NCI-H774 (cell line): Measurements from ENCODE around the gene CD200R1L.

Experiments
- DNase-seq: peaks from one replicate; lab custom pipeline; 2025; lab: John Stamatoyannopoulos, UW

CD200R1L gene

GRCh38 chr3:112818289-112818688, 28.4 kb downstream of the CD200R1L start:
- no peak for DNase-seq

- no peak for DNase-seq
Observed at GRCh38 chr3:112817797-112818196, 28.9 kb downstream of the CD200R1L start.

- DNase-seq, result no peak
Observed at GRCh38 chr3:112817271-112817670, 29.4 kb downstream of the CD200R1L start.

- DNase-seq, result no peak
Observed at GRCh38 chr3:112815981-112816380, 30.7 kb downstream of the CD200R1L start.

- DNase-seq, result no peak
Observed at GRCh38 chr3:112814266-112814665, 32.4 kb downstream of the CD200R1L start.

- no peak for DNase-seq
Observed at GRCh38 chr3:112813723-112814171, 32.9 kb downstream of the CD200R1L start.

GRCh38 chr3:112813016-112813415, 33.6 kb downstream of the CD200R1L start:
- DNase-seq, result no peak

- DNase-seq, result no peak
Observed at GRCh38 chr3:112811917-112812660, 34.6 kb downstream of the CD200R1L start.

GRCh38 chr3:112811131-112811884, 35.4 kb downstream of the CD200R1L start:
- no peak for DNase-seq

- no peak for DNase-seq
Observed at GRCh38 chr3:112810561-112810960, 36.1 kb downstream of the CD200R1L start.

GRCh38 chr3:112808136-112808535, 38.5 kb downstream of the CD200R1L start:
- DNase-seq, result no peak

GRCh38 chr3:112807685-112808084, 39.0 kb downstream of the CD200R1L start:
- no peak for DNase-seq

- no peak for DNase-seq
Observed at GRCh38 chr3:112806903-112807302, 39.8 kb downstream of the CD200R1L start.

GRCh38 chr3:112805126-112805525, 41.5 kb downstream of the CD200R1L start:
- no peak for DNase-seq

GRCh38 chr3:112804021-112804420, 42.6 kb downstream of the CD200R1L start:
- no peak for DNase-seq

- no peak for DNase-seq
Observed at GRCh38 chr3:112803467-112803866, 43.2 kb downstream of the CD200R1L start.

- no peak for DNase-seq
Observed at GRCh38 chr3:112802338-112802737, 44.3 kb downstream of the CD200R1L start.

- DNase-seq, result no peak
Observed at GRCh38 chr3:112799946-112800345, 46.7 kb downstream of the CD200R1L start.

GRCh38 chr3:112794622-112795172, 52.0 kb downstream of the CD200R1L start:
- no peak for DNase-seq

- no peak for DNase-seq
Observed at GRCh38 chr3:112793326-112794081, 53.2 kb downstream of the CD200R1L start.

GRCh38 chr3:112791736-112792135, 54.9 kb downstream of the CD200R1L start:
- no peak for DNase-seq

- DNase-seq, result no peak
Observed at GRCh38 chr3:112789787-112790186, 56.9 kb downstream of the CD200R1L start.
